GM23338 (cell line): ENCODE results near the gene PRKACA. TPM values are rescaled to one million over a fixed set of nuclear protein-coding genes. Genes with fewer than 3 reads are reported as not detected.

Source experiments
- CREB1 ChIP-seq: fragments of 250-450 bp; sonication (Bioruptor Pico); IDR thresholded peaks from 2 replicates; pipeline ENCODE4 v1.5.0; 2020; ENCODE audit warnings: low read depth, mild to moderate bottlenecking, moderate library complexity
- JUNB ChIP-seq: IDR thresholded peaks from one replicate; pipeline ENCODE4 v1.6.1; 2016; ENCODE audit warnings: antibody characterized with exemption; ENCODE audit not compliant: unreplicated experiment
- POLR2AphosphoS5 ChIP-seq: IDR thresholded peaks from 2 replicates; pipeline ENCODE4 v1.6.1; 2016; ENCODE audit warnings: antibody characterized with exemption, low read depth
- REST ChIP-seq: IDR thresholded peaks from one replicate; pipeline ENCODE4 v1.6.1; 2018; ENCODE audit warnings: antibody characterized with exemption; ENCODE audit not compliant: unreplicated experiment
- STAT1 ChIP-seq: IDR thresholded peaks from one replicate; pipeline ENCODE4 v1.6.1; 2016; ENCODE audit warnings: antibody characterized with exemption; ENCODE audit not compliant: unreplicated experiment
- ZNF114 ChIP-seq: fragments of 250-450 bp; sonication (Bioruptor Pico); IDR thresholded peaks from 2 replicates; pipeline ENCODE4 v1.5.0; 2020; ENCODE audit warnings: mild to moderate bottlenecking, moderate library complexity
- ZNF462 ChIP-seq: fragments of 250-450 bp; sonication (Bioruptor Pico); IDR thresholded peaks from 2 replicates; pipeline ENCODE4 v1.5.0; 2020; ENCODE audit warnings: mild to moderate bottlenecking, moderate library complexity
- polyA plus RNA-seq: library from polyadenylated mRNA; unstranded; fragments of >200 nt; fragmentation: Nextera tagmentation; extraction: Ambion mirVana; gene quantifications from 2 replicates; pipeline ENCODE4 v1.2.1, GENCODE V29; 2016
- total RNA-seq: library from RNA; depleted of rRNA; stranded (reverse); fragments of >200 nt; shearing (Covaris generic); gene quantifications from 2 replicates; pipeline ENCODE4 v1.2.3, GENCODE V29; 2014

PRKACA gene
- total and polyA plus RNA-seq, 2 experiments from 2014 or later = 13.0 to 31.3 TPM

- TF ChIP-seq REST (no peak), POLR2AphosphoS5 (no peak), JUNB (no peak), ZNF462 (CRISPR knock-in tag) (no peak), ZNF114 (CRISPR knock-in tag) (no peak), STAT1 (no peak), CREB1 (CRISPR knock-in tag) (no peak)
These were observed 41.5 kb upstream of the PRKACA start (continued) for GRCh38 chr19:14159059-14159458.
